NCI-H2029 (cell line): ENCODE measurements around the gene SLC45A2.
"Not testable (repeated sequence)": the region's sequence is repeated elsewhere in the genome, so short reads cannot be mapped to it uniquely, and the experiment has no call there.

Experiments
- DNase-seq: peaks from one replicate; lab custom pipeline; 2025; lab: John Stamatoyannopoulos, UW

The SLC45A2 gene

GRCh38 chr5:33966805-33967204 is 17.7 kb downstream of the SLC45A2 start:
- no peak for DNase-seq

- DNase-seq: no peak
Measured at GRCh38 chr5:33964132-33964700, 20.3 kb downstream of the SLC45A2 start.

- no peak for DNase-seq
Measured at GRCh38 chr5:33958176-33958575, 26.3 kb downstream of the SLC45A2 start.

DNA sequence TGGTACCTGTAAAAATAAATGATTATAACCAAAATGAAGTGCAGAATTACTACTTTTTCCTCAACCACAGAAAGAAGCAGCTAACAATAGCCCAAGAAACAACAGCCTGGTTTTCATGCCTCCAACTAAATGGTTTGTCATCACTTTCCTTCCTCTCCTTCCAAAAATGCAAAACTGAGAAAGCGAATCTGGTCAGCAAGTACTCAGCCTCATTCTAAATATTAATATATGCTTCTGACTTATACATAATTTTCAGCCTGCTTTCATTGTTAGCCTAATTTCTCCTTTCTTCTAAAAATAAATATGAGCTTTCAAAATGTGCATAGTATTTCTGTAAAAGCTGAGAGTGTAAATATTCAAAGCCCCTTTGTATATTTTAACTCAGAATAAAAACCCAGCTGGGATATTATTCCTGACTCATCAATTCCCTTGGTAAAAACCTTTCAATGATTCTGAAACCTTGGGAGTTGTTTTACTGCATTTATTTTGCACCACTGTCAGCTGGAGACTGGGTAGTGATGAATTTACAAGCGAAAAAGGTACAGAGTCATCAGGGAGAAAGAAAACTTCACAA is 26.8 kb downstream of the SLC45A2 start:
- DNase-seq: no peak

GRCh38 chr5:33952175-33952574 is 32.3 kb downstream of the SLC45A2 start:
- not testable (repeated sequence) for DNase-seq

DNA sequence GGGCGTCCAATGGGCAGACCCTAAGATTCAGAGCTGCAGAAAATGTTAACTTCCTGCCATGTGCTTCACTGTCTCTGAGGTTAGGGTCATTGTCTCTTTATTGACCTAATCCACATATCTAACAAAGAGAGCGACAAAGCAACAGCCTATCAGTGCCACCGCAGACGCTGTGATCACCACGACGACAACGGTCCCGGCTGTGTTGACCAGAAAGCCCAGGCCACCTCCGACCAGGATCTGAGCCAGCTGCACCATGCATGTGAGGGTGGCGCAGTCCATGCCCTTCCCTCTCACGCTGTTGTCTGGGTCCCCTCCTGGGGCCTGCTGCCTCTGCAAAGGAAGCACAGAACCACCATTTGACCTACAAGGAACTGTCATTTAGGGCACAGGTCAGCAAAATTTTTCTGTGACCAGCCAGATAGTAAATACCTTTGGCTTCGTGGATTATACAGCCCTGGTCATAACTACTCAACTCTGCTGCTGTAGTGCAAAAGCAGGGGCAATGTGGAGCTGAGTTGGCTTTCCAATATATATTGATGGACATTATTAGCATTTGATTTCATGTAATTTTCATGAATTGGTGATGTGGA is 39.9 kb downstream of the SLC45A2 start:
- no peak for DNase-seq

GRCh38 chr5:33941090-33941489 is 43.4 kb downstream of the SLC45A2 start:
- DNase-seq: no peak

DNA sequence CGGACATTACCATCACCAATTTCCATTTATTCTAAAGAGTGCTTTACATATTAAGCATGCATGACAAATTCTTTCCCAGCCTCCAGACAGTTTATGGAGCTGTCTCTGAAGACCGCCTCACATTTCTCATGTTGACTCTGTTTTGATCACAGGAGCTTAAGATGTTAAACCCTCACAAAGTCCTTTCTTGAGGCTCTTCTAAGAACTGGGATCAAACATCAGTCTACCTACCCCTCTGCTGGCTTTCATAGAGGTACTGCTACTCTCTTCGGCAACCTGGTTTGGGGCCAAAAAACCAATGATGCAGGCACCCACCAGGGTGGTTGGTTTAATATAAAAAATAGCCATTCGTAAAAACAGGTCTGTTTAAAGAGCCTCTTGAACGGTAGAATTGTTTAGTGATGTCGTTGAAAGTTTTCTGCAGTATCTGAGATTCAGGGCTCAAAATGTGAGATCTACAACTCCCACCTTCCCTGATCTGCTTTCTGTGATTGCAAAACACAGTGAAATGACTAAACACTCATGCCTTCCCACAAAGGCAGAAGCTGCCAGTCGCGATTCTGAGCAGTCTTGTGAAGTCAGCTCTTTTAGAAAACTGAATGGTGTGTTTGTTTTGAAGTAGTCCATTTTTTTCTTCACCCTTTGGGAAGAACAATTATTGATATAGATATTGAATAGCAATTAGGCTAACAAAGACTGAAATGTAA is 44.8 kb downstream of the SLC45A2 start:
- DNase-seq: no peak

GRCh38 chr5:33938881-33939280 is 45.6 kb downstream of the SLC45A2 start:
- no peak for DNase-seq

DNA sequence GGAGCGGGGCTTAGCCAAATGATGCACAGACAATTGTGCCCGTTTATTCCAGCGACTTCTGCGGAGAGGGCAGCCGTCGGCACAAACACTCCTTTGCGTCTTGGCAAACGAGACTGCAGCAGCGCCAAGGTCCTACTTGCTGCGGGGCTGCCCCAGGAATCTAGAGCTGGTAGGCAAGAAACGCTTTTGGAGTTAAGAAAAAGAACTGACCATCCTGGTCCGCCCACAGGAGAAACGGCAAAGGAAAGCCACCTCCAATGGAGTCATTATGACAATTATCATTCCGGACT is 46.0 kb downstream of the SLC45A2 start:
- DNase-seq: no peak

- no peak for DNase-seq
Measured at GRCh38 chr5:33937707-33938506, 46.6 kb downstream of the SLC45A2 start.

DNA sequence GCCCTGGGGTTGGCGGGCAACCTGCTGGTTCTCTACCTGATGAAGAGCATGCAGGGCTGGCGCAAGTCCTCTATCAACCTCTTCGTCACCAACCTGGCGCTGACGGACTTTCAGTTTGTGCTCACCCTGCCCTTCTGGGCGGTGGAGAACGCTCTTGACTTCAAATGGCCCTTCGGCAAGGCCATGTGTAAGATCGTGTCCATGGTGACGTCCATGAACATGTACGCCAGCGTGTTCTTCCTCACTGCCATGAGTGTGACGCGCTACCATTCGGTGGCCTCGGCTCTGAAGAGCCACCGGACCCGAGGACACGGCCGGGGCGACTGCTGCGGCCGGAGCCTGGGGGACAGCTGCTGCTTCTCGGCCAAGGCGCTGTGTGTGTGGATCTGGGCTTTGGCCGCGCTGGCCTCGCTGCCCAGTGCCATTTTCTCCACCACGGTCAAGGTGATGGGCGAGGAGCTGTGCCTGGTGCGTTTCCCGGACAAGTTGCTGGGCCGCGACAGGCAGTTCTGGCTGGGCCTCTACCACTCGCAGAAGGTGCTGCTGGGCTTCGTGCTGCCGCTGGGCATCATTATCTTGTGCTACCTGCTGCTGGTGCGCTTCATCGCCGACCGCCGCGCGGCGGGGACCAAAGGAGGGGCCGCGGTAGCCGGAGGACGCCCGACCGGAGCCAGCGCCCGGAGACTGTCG is 47.3 kb downstream of the SLC45A2 start:
- peak; percentile 44 for DNase-seq

DNA sequence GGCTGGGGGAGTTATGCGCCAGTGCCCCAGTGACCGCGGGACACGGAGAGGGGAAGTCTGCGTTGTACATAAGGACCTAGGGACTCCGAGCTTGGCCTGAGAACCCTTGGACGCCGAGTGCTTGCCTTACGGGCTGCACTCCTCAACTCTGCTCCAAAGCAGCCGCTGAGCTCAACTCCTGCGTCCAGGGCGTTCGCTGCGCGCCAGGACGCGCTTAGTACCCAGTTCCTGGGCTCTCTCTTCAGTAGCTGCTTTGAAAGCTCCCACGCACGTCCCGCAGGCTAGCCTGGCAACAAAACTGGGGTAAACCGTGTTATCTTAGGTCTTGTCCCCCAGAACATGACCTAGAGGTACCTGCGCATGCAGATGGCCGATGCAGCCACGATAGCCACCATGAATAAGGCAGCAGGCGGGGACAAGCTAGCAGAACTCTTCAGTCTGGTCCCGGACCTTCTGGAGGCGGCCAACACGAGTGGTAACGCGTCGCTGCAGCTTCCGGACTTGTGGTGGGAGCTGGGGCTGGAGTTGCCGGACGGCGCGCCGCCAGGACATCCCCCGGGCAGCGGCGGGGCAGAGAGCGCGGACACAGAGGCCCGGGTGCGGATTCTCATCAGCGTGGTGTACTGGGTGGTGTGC is 48.0 kb downstream of the SLC45A2 start, which contains the start of gene RXFP3:
Gene RXFP3 (plus strand): TSS at position 6 of the 636 bp plus-strand sequence. CDS start 355 bp downstream, at position 361.
- DNase-seq: peak; percentile 44

- peak; percentile 25 for DNase-seq
Measured at GRCh38 chr5:33936004-33936380, 48.5 kb downstream of the SLC45A2 start.

DNA sequence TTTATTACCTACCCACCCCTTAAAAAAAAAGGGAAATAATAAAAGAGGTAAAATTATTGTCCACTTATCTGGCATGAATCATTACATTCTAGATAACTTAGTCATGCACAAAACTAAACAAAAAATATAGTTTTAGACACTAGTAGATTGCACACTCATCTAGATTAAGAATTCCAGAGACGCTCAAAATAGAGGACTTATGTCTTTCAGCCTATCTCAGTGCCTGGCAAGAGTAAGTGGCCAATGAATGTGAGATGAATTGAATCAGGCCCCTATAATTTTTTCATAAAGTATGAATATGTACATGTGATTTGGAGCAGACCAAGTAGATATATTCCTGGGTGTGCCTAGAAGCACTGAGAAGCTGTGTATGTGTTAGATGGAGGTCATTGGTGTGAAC is 50.3 kb downstream of the SLC45A2 start:
- DNase-seq: no peak

- no peak for DNase-seq
Measured at GRCh38 chr5:33933723-33934169, 50.7 kb downstream of the SLC45A2 start.

DNA sequence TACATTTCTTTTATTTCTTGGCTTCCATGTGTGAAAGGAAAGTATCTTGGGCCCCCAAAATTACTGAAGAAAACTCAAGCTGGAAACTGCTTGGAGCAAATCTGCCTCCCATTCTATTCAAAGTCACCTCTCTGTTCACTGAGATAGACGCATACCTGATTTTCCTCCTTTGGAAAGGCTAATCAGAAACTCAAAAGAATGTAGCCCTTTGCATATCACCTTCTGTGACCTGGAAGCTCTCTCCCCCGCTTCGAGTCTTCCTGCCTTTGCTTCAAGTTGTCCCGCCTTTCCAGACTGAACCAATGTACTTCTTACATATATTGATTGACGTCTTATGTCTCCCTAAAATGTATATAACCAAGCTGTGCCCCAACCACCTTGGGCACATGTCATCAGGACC is 53.4 kb downstream of the SLC45A2 start:
- DNase-seq: no peak

DNA sequence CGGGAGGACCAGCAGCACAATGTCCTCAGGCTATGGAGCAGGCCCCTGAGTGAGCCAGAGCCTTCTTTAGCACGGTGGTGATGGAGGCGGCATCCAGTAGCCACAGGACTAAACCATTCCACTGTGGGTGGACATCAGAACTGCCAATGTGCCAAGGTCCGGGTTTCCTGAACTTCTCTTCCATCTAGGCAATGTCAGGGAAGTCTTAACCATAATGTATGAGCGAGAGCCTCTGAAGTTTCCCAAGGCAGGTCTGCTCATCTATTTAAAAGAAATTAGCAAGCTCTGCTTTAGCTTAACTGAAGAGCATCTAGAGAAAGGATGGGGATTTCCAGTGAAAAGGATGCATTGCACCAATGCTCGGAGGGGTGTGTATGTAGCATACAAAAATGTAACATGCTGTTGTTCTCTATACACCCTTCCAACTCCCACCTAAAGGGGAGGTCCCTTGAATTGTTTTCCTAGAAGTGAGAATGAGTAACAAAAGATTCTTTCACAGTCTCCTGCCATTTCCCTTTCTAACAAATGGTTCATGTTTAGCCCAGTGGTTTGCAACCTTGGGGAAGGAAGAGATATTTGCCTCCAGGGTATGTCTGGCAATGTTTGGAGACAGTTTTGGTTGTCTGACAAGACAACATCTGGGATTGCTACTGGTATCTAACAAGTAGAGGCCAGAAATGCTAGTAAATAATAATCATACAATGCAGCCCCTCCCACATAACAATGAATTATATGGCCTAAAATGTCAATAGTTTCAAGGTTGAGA is 54.4 kb downstream of the SLC45A2 start:
- DNase-seq: no peak

DNA sequence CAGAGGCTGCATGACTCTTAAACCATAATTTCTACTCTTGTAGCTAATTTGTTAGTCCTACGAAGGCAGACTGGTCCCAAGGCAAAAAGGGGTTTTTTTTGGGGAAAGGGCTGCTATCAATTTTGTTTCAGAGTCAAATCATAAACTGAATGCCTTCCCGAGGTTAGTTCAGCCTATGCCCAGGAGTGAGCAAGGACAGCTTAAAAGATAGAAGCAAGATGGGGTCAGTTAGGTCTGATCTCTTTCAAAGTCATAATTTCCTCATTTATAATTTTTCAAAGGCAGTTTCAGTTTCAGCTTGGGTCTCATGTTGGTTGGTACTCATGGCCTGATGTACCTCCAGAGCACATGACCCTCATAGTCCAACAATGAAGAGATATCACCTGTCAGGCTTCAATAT is 56.2 kb downstream of the SLC45A2 start:
- DNase-seq: no peak

DNA sequence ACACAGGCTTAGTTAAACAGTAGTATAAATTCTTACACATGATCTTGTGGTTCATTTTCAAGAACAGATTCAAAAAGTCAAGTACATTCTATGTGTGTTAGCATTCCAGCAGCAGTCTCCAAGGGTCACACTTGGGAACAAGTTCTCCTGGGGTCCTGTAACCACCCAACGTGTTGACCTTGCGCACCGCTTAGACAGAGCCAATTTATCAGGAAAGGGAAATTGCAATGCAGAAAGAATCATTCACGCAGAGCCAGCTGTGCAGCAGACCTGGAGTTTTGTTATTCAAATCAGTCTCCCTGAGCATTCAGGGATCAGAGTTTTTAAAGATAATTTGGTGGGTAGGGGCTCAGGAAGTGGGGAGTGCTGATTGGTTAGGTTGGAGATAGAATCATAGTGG is 56.8 kb downstream of the SLC45A2 start:
- DNase-seq: no peak

- DNase-seq: no peak
Measured at GRCh38 chr5:33925278-33925677, 59.2 kb downstream of the SLC45A2 start.
